HEK293 (cell line): Measurements from ENCODE around the gene POU2AF1.
A peak's percentile ranks its signal among the peaks of the same experiment; 100 is the strongest.

Experiments
- CTCF ChIA-PET: fragments of 350-600 bp; formaldehyde crosslinking; extraction: SDS; loops from one replicate; lab custom pipeline; 2021; ENCODE audit warnings: antibody characterized with exemption; lab: Yijun Ruan, JAX
- POLR2A ChIA-PET: fragments of 300-600 bp; formaldehyde crosslinking; extraction: SDS; loops from one replicate; lab custom pipeline; 2020; ENCODE audit warnings: antibody characterized with exemption, inconsistent platforms; lab: Yijun Ruan, JAX
- H3K27ac ChIP-seq: fragments of 200-500 bp; sonication (Bioruptor generic); 2 replicates; pipeline ENCODE4 v1.5.1; 2014; ENCODE audit warnings: low read depth, low read length, control low read depth, inconsistent platforms; ENCODE audit errors: extremely low read depth
- H3K36me3 ChIP-seq, 2 experiments: fragments of 200-500 bp in 1 of 2; sonication (Bioruptor generic) in 1 of 2; 1 replicate in 1 of 2; 2 replicates in 1 of 2; pipeline ENCODE4 v1.5.1; 2014 to 2017; ENCODE audit warnings: inconsistent platforms in 2 of 2, low read length in 2 of 2; ENCODE audit not compliant: control insufficient read depth in 2 of 2, insufficient read depth in 1 of 2
- H3K4me1 ChIP-seq: fragments of 200-500 bp; sonication (Bioruptor generic); 2 replicates; pipeline ENCODE4 v1.5.1; 2014; ENCODE audit warnings: mild to moderate bottlenecking, low read length, inconsistent platforms; ENCODE audit not compliant: control insufficient read depth, insufficient read depth
- H3K4me3 ChIP-seq: 2 replicates; pipeline ENCODE4 v1.5.1; 2011; ENCODE audit warnings: low read depth, mild to moderate bottlenecking, control low read depth, low read length, moderate library complexity
- H3K9me3 ChIP-seq: fragments of 200-500 bp; sonication (Bioruptor generic); 2 replicates; pipeline ENCODE4 v1.5.1; 2014; ENCODE audit warnings: low read depth, low read length, inconsistent platforms; ENCODE audit not compliant: control insufficient read depth, insufficient read depth
- ELK4 ChIP-seq: IDR thresholded peaks from 2 replicates; pipeline ENCODE4 v1.6.1; 2011; ENCODE audit warnings: mild to moderate bottlenecking, low read depth, low read length, borderline replicate concordance
- FEZF1 ChIP-seq: fragments of 450-650 bp; formaldehyde crosslinking; IDR thresholded peaks from 2 replicates; pipeline ENCODE4 v1.5.1; 2016; ENCODE audit warnings: missing biosample characterization, missing genetic modification characterization
- GLI2 ChIP-seq: fragments of 450-650 bp; formaldehyde crosslinking; IDR thresholded peaks from 2 replicates; pipeline ENCODE4; 2017; ENCODE audit warnings: missing biosample characterization, missing genetic modification characterization, low read depth, borderline replicate concordance
- HIC1 ChIP-seq: fragments of 450-650 bp; formaldehyde crosslinking; IDR thresholded peaks from 2 replicates; pipeline ENCODE4 v1.5.1; 2016; ENCODE audit warnings: missing biosample characterization, missing genetic modification characterization
- PBX3 ChIP-seq: sonication (generic); formaldehyde crosslinking; IDR thresholded peaks from 2 replicates; pipeline ENCODE4 v1.8.1; 2022; ENCODE audit warnings: mild to moderate bottlenecking, moderate library complexity, missing genetic modification reagents
- SCRT1 ChIP-seq: fragments of 450-650 bp; formaldehyde crosslinking; IDR thresholded peaks from 2 replicates; pipeline ENCODE4 v1.5.1; 2016; ENCODE audit warnings: missing biosample characterization, missing genetic modification characterization, borderline replicate concordance
- ZBTB11 ChIP-seq: fragments of 450-650 bp; formaldehyde crosslinking; conservative IDR thresholded peaks from 2 replicates; pipeline ENCODE4 v1.5.1; 2016; ENCODE audit warnings: low read depth, missing biosample characterization, missing genetic modification characterization
- ZBTB20 ChIP-seq: fragments of 450-650 bp; formaldehyde crosslinking; IDR thresholded peaks from 2 replicates; pipeline ENCODE4 v1.5.1; 2016; ENCODE audit warnings: missing biosample characterization, missing genetic modification characterization
- ZBTB8A ChIP-seq: fragments of 450-650 bp; formaldehyde crosslinking; IDR thresholded peaks from 2 replicates; pipeline ENCODE4 v1.5.1; 2016; ENCODE audit warnings: missing biosample characterization, missing genetic modification characterization
- ZFHX2 ChIP-seq: fragments of 450-650 bp; formaldehyde crosslinking; conservative IDR thresholded peaks from 2 replicates; pipeline ENCODE4 v1.5.1; 2016; ENCODE audit warnings: missing biosample characterization, missing genetic modification characterization
- ZIC2 ChIP-seq: fragments of 450-650 bp; formaldehyde crosslinking; IDR thresholded peaks from 2 replicates; pipeline ENCODE4 v1.5.1; 2016; ENCODE audit warnings: missing biosample characterization, missing genetic modification characterization
- ZNF121 ChIP-seq: fragments of 450-650 bp; formaldehyde crosslinking; IDR thresholded peaks from 2 replicates; pipeline ENCODE4 v1.5.1; 2016; ENCODE audit warnings: missing biosample characterization, missing genetic modification characterization
- ZNF132 ChIP-seq: fragments of 450-650 bp; formaldehyde crosslinking; IDR thresholded peaks from 2 replicates; pipeline ENCODE4 v1.5.1; 2017; ENCODE audit warnings: missing biosample characterization, missing genetic modification characterization, borderline replicate concordance
- ZNF292 ChIP-seq: fragments of 450-650 bp; formaldehyde crosslinking; IDR thresholded peaks from 2 replicates; pipeline ENCODE4 v1.5.1; 2016; ENCODE audit warnings: low read depth, missing biosample characterization, missing genetic modification characterization, borderline replicate concordance
- ZNF426 ChIP-seq: fragments of 450-650 bp; formaldehyde crosslinking; IDR thresholded peaks from 2 replicates; pipeline ENCODE4 v1.5.1; 2017; ENCODE audit warnings: missing biosample characterization, missing genetic modification characterization, mild to moderate bottlenecking, inconsistent platforms, moderate library complexity
- ZNF433 ChIP-seq: fragments of 450-650 bp; formaldehyde crosslinking; IDR thresholded peaks from 2 replicates; pipeline ENCODE4 v1.5.1; 2016; ENCODE audit warnings: missing biosample characterization, missing genetic modification characterization, low read depth
- ZNF544 ChIP-seq: fragments of 450-650 bp; formaldehyde crosslinking; IDR thresholded peaks from 2 replicates; pipeline ENCODE4 v1.5.0; 2017; ENCODE audit warnings: missing biosample characterization, missing genetic modification characterization
- ZNF645 ChIP-seq: fragments of 450-650 bp; formaldehyde crosslinking; IDR thresholded peaks from 2 replicates; pipeline ENCODE4; 2016; ENCODE audit warnings: missing biosample characterization, missing genetic modification characterization
- ZNF664 ChIP-seq: fragments of 450-650 bp; formaldehyde crosslinking; IDR thresholded peaks from 2 replicates; pipeline ENCODE4 v1.5.1; 2016; ENCODE audit warnings: missing biosample characterization, missing genetic modification characterization
- ZNF76 ChIP-seq: fragments of 450-650 bp; formaldehyde crosslinking; IDR thresholded peaks from 2 replicates; pipeline ENCODE4; 2016; ENCODE audit warnings: low read depth, missing biosample characterization, missing genetic modification characterization, borderline replicate concordance
- TF ChIP-seq, protein P1 (sequence below): fragments of 450-650 bp; formaldehyde crosslinking; IDR thresholded peaks from 2 replicates; pipeline ENCODE4 v1.5.1; 2017; ENCODE audit warnings: missing biosample characterization, missing genetic modification characterization

POU2AF1 gene

DNA sequence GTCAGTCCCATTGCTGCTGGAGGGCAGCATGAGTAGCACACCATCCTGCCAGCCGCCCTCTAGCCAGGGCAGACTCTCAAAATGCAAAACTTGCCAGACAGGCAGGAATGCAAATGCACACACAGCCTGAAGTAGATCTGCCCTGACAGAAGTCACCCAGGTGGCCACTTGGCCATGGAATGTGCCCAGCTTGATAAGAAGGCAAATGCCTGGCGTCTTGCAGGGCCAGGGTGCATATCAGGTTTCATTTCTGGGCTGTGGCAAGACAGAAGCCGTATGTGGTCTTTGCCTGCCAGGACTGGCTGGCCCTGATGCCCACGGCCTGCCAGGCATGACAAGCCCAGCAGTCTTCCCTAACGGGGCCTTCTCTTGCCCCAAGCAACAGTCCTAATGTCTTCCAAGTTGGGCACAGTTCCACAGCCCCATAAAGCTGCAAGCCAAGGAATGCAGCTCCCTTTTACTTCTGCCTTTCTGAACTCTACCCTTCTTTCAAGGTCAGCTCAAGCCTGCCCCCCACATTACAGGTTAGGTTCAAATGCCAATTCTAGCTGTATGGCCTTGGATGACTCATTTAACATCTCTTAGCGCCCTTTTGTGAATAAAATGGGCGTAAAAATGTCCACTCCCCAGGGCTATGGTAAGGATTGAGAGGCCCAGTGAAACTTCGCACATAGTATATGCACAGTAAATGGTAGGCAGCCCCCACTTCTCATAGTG, 51.0 kb downstream of the POU2AF1 start:
- Histone ChIP-seq H3K9me3 (no peaks in the 10 kb centered on the region), H3K4me1 (no peaks in the 10 kb centered on the region), H3K4me3 (no peak overlapping the region), H3K36me3 (no peaks in the 10 kb centered on the region), H3K27ac (no peak overlapping the region)
- POLR2A ChIA-PET, result no interaction called here
- CTCF ChIA-PET, result interaction anchor here (1.2 kb wide), 1 partner anchor 101 kb away, joined by 4 read pairs; no protein-coding TSS in a partner anchor
- TF ChIP-seq ZNF426, result no peak
- TF ChIP-seq HIC1 (tag by site-specific recombination), result no peak
- no peak for TF ChIP-seq ZNF121 (tag by site-specific recombination)
- TF ChIP-seq ZNF433, result no peak
- TF ChIP-seq FEZF1 (tag by site-specific recombination), result 0 out of 2 replicates have a peak, but pooled peaks have one; percentile 30
- TF ChIP-seq ZFHX2 (tag by site-specific recombination), result no peak
- TF ChIP-seq ZNF664 (tag by site-specific recombination), result 0 out of 2 replicates have a peak, but pooled peaks have one; percentile 58
- TF ChIP-seq ZNF76 (tag by site-specific recombination), result no peak
- TF ChIP-seq ZNF132 (tag by site-specific recombination), result no peak
- TF ChIP-seq ZBTB8A (tag by site-specific recombination), result 0 out of 2 replicates have a peak, but pooled peaks have one; percentile 21
- TF ChIP-seq ELK4, result no peak
- no peak for TF ChIP-seq PBX3 (CRISPR knock-in tag)
- TF ChIP-seq ZBTB20 (tag by site-specific recombination), result 0 out of 2 replicates have a peak, but pooled peaks have one; percentile 23
- no peak for TF ChIP-seq ZNF292 (tag by site-specific recombination)
- TF ChIP-seq ZIC2, result peak; percentile 68
- no peak for TF ChIP-seq ZNF544 (tag by site-specific recombination)
- TF ChIP-seq ZBTB11 (tag by site-specific recombination), result no peak
- no peak for TF ChIP-seq SCRT1 (tag by site-specific recombination)
- TF ChIP-seq, protein P1, sequence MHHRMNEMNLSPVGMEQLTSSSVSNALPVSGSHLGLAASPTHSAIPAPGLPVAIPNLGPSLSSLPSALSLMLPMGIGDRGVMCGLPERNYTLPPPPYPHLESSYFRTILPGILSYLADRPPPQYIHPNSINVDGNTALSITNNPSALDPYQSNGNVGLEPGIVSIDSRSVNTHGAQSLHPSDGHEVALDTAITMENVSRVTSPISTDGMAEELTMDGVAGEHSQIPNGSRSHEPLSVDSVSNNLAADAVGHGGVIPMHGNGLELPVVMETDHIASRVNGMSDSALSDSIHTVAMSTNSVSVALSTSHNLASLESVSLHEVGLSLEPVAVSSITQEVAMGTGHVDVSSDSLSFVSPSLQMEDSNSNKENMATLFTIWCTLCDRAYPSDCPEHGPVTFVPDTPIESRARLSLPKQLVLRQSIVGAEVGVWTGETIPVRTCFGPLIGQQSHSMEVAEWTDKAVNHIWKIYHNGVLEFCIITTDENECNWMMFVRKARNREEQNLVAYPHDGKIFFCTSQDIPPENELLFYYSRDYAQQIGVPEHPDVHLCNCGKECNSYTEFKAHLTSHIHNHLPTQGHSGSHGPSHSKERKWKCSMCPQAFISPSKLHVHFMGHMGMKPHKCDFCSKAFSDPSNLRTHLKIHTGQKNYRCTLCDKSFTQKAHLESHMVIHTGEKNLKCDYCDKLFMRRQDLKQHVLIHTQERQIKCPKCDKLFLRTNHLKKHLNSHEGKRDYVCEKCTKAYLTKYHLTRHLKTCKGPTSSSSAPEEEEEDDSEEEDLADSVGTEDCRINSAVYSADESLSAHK (tag by site-specific recombination), result no peak
- no peak for TF ChIP-seq ZNF645 (tag by site-specific recombination)
- no peak for TF ChIP-seq GLI2 (tag by site-specific recombination)
